GM23248 (cell line): ENCODE measurements around the gene SPTLC2.

Experiments used
- EZH2 ChIP-seq: fragments of 200-600 bp; sonication (generic); IDR thresholded peaks from 2 replicates; pipeline ENCODE4 v1.6.1; 2018; ENCODE audit warnings: antibody characterized with exemption, mild to moderate bottlenecking; ENCODE audit not compliant: insufficient read depth, poor library complexity, severe bottlenecking
- EZH2phosphoT487 ChIP-seq: fragments of 200-600 bp; sonication (generic); IDR thresholded peaks from 2 replicates; pipeline ENCODE4 v1.6.1; 2018; ENCODE audit warnings: antibody characterized with exemption, moderate library complexity, mild to moderate bottlenecking, low read depth; ENCODE audit not compliant: insufficient read depth

DNA sequence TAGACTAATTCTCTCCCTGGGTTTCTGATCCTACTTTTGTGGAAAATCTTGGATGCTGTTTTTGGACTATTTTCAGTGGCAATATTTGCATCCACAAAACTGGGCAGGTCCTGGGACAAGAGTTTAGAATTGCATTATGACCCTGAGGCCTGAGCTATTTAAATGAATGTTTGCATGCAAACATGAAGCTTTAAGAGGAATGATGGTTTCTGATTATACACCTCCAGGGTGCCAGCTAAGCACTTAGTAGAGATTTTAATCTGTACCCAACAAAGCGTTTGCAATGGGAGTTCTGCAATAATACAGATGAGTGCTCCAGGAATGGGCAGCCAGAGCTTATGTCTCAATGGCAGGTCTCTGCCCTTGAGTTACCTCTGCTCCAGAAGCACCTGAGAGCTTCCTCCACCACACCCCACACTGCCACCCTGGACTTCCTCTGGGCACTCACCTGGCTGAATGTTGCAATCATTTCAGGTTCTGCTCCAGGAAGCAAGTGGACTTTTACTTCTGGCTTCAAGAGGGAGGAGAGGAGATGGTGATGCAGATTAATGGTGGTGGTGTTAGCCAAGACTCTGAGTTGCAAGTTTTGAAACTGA is 6.0 kb upstream of the SPTLC2 start:
- TF ChIP-seq EZH2 (no peak), EZH2phosphoT487 (no peak)
